ENCODE data around the gene PSMD1.
"Not testable (repeated sequence)": the region's sequence is repeated elsewhere in the genome, so short reads cannot be mapped to it uniquely, and the experiment has no call there.

Gene PSMD1

GRCh38 chr2:231057590-231057989 is 923 bp downstream of the PSMD1 start:
- no peak for DNase-seq (ENCODE audit: low spot score)

GRCh38 chr2:231058761-231059550 is 2.3 kb downstream of the PSMD1 start:
- DNase-seq (ENCODE audit: low spot score) = no peak

GRCh38 chr2:231059756-231060155 is 3.1 kb downstream of the PSMD1 start:
- no peak for DNase-seq (ENCODE audit: low spot score)

DNA sequence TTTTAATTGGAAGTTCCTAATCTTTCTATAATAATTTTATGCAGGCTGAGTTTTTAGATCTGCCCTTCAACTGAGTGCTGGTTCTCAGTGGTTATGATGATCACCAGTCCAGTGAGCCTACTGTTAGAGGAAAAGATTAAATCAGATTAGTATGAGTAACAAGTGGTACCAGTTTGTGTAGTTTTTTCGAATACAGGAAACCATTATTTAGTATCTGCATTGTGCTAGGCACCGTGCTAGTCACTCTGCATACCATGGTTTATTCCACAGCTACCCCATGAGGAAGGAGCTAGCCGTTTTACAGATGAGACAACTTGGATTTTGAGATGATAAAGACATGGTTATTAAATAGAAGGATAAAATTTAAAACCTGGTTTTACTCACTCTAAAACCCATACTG is 6.1 kb downstream of the PSMD1 start:
- DNase-seq (ENCODE audit: low spot score) = no peak

GRCh38 chr2:231063347-231063746 is 6.7 kb downstream of the PSMD1 start:
- DNase-seq (ENCODE audit: low spot score) = no peak

- no peak for DNase-seq (ENCODE audit: low spot score)
These were observed 9.3 kb downstream of the PSMD1 start for GRCh38 chr2:231065966-231066365.

DNA sequence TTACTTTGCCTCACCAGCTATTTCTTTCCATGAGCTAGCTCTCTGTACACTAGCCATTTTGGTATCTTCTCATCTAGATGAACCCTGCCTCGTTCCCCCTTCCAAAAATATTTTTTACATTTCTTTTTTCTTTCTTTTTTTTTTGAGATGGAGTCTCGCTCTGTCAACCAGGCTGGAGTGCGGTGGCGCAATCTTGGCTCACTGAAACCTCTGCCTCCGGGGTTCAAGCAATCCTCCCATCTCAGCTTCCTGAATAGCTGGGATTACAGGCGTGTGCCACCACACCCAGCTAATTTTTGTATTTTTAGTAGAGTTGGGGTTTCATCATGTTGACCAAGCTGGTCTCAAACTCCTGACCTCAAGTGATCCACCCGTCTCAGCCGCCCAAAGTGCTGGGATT is 10.9 kb downstream of the PSMD1 start:
- DNase-seq (ENCODE audit: low spot score) = not testable (repeated sequence)

DNA sequence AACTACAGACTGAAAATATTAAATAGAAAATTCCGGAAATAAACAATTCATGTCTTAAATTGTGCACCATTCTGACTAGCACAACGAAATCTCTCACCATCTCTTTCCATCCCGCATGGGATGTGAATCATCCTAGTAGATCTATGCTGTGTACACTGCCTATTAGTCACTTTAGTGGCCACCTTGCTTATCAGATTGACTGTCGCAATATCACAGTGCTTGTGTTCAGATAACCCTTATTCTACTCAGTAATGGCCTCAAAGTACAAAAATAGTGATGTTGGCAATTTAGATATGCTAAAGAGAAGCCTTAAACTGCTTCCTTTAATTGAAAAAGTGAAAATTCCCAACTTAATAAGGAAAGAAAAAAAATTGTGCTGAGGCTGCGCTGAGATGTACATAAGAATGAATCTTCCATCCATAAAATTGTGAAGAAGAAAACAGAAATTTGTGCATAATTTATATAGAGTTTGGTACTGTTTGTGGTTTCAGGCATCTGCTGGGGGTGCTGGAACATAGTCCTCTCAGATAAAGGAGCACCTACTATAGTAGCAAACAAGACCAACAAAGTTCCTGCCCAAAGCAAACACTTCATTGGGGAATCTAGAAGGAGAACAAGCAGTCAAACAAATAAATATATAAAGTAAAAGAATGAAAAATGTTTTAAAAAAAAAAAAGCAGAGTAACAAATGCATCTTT is 12.0 kb downstream of the PSMD1 start:
- no peak for DNase-seq (ENCODE audit: low spot score)

- DNase-seq (ENCODE audit: low spot score) = no peak
These were observed 12.8 kb downstream of the PSMD1 start for GRCh38 chr2:231069379-231070054.

- no peak for DNase-seq (ENCODE audit: low spot score)
These were observed 27.9 kb downstream of the PSMD1 start for GRCh38 chr2:231084565-231084964.

DNA sequence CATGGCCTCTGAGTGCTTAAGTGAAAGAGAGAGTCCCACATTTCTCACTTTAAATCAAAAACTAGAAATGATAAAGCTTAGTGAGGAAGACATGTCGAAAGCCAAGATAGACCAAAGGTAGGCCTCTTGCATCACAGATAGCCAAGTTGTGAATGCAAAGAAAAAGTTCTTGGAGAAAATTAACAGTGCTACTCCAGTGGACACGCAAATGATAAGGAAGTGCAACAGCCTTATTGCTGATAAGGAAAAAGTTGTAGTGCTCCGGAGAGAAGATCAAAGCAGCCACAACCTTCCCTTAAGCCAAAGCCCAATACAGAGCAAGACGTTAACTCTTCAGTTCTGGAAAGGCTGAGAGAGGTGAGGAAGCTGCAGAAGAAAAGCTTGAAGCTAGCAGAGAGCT is 32.1 kb downstream of the PSMD1 start:
- DNase-seq (ENCODE audit: low spot score) = no peak

DNA sequence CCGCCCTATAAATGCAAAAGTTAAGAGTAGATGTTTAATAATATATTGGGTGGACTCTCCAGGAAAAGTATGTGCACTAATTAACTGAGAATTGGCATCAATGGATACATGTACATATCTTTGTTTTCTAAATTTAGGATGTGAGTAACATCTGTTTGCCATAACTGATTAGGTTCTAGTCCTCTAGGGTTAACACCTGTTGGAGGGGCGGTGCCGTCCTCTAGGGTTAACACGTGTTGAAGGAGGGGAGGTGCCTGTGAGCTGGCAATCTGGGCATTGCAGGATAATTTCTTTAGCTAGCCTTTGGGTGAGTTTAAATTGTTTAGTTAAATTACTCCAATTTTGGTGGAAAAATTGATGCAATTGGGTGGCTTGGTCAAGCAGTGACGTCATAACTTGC is 37.3 kb downstream of the PSMD1 start:
- DNase-seq (ENCODE audit: low spot score) = no peak

DNA sequence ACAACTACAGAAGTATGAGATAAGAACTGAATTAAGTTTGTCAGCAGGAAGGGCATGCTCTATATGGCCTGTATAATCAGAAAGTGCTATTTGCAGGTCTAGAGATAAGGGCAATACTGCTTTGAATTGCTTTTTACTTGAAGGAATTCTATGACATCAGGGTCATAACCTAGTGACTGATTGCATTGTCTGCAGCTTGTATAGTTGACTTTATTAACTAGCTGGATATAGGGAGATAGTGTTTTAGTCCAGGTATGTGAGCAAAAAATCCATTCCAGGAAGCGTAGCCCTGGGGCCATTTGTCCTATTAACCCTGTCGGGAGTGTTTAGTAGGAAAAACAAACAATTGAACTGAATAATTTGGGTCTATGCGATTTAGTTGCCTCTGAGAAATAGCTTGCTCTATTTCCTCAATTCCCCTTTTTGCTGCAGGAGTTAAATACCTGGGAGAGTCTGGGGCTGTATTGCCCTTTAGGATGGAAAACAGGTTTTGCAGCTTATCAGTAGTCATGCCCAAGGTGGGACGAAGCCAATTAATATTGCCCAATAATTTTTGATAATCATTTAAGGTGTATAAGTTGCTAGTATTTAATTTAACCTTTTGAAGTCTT is 38.2 kb downstream of the PSMD1 start:
- no peak for DNase-seq (ENCODE audit: low spot score)

- no peak for DNase-seq (ENCODE audit: low spot score)
These were observed 43.3 kb downstream of the PSMD1 start for GRCh38 chr2:231099918-231100317.

- not testable (repeated sequence) for DNase-seq (ENCODE audit: low spot score)
These were observed 43.7 kb downstream of the PSMD1 start for GRCh38 chr2:231100321-231100720.

GRCh38 chr2:231100990-231101389 is 44.3 kb downstream of the PSMD1 start:
- no peak for DNase-seq (ENCODE audit: low spot score)

- no peak for DNase-seq (ENCODE audit: low spot score)
These were observed 46.1 kb downstream of the PSMD1 start for GRCh38 chr2:231102772-231103171.

- peak; percentile 67 for DNase-seq (ENCODE audit: low spot score)
These were observed 47.5 kb downstream of the PSMD1 start for GRCh38 chr2:231104115-231104713.

GRCh38 chr2:231110551-231110950 is 53.9 kb downstream of the PSMD1 start:
- DNase-seq (ENCODE audit: low spot score) = no peak

GRCh38 chr2:231111987-231112386 is 55.3 kb downstream of the PSMD1 start:
- DNase-seq (ENCODE audit: low spot score) = peak; percentile 34

DNA sequence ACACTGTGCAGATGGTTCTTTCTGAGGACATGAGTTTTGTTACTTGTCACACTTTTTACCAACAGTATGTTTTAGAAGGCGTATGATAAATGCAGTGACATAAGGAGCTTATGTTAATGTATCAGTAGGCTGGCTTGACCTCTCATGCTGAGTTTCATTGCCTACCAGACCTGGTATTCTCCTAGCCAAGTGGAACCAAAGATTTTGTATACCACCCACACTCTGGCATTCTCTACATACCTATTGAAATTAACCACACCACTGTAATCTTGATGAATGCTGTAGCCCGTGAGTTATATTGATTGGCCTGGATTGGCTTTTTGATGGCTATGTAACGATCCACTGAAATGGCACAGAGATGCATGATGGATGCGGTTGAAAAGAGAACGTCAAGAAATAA is 56.8 kb downstream of the PSMD1 start:
- DNase-seq (ENCODE audit: low spot score) = no peak

- DNase-seq (ENCODE audit: low spot score) = no peak
These were observed 59.0 kb downstream of the PSMD1 start for GRCh38 chr2:231115651-231116050.

Measured in putamen (tissue), 1 donor.